Fibroblast of mammary gland (primary cell): ENCODE results near the gene CLOCK.
A peak's percentile ranks its signal among the peaks of the same experiment; 100 is the strongest.

Source experiments
- DNase-seq: peaks from one replicate; pipeline ENCODE4 v3.0.0-alpha.2; 2010; ENCODE audit warnings: low read depth
- H3K4me3 ChIP-seq: 2 replicates; pipeline ENCODE4 v1.5.1; 2011; ENCODE audit warnings: low read depth, mild to moderate bottlenecking, low read length, moderate library complexity; ENCODE audit not compliant: control insufficient read depth
- CTCF ChIP-seq: conservative IDR thresholded peaks from 2 replicates; pipeline ENCODE4 v1.5.1; 2011; ENCODE audit warnings: low read depth, low read length, inconsistent platforms; ENCODE audit not compliant: control insufficient read depth, insufficient read depth

Gene CLOCK

GRCh38 chr4:55445921-55446577, 100.7 kb downstream of the CLOCK start:
- DNase-seq = peak; percentile 83
- peak; percentile 44 for TF ChIP-seq CTCF
- H3K4me3 ChIP-seq = no peak overlapping the region

DNA sequence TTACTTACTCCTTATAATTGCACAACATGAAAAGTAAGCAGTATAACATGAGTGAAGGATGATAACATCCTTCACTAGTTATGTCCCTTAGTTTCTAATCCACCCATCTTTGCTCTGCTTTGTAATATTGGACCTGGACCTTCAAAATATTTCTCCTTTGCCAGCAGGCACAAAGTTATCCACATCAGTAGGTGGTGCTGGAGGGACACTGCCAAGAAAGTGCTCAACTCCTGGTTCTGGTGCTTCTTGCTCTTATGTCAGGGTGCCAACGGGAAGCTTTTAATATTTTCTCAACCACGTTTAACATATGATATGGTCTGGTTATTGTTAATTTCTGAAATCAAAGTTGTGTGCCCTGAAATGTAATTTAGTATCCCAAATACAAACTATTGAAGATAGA, 101.9 kb downstream of the CLOCK start:
- peak; percentile 49 for TF ChIP-seq CTCF
- DNase-seq = peak; percentile 61
- no peak overlapping the region for H3K4me3 ChIP-seq

DNA sequence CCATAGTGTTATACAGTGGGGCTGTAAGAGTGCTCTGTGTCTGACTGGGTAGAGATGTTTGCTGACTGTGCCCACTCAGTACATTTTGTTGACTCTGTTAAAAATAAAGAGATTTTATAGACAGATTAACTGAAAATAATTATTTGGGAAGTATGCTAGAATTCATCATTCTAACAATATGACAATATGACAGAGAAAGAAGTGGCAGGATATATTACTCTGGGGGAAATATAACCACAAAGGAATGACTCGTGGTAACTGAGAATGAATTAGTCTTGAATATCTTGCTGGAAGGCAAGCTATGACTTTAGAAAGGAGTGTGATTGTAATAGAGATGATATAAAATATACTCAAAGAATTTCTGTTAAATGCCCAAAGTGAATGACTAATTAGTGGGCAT, 104.2 kb downstream of the CLOCK start:
- no peak overlapping the region for H3K4me3 ChIP-seq
- DNase-seq = no peak
- no peak for TF ChIP-seq CTCF

DNA sequence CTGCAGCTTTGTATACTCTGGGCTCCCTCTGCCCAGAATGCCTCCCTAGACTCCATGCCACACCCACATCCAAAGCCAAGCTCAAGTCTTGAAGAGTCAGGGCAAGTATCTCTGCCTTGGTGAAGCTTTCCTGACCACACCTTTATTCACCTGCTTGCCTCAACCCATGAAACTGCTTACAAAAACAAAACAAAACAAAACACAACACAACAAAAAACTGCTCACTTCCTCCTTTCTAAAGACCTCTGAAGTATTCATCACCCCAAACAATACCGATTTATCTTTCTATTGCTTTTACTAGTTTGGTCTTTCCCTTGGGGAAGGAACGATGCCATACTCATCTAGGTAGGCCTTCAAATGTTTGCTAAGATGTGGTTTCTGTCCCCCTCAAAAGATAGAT, 105.9 kb downstream of the CLOCK start:
- TF ChIP-seq CTCF = no peak
- H3K4me3 ChIP-seq = no peak overlapping the region
- DNase-seq = no peak

- H3K4me3 ChIP-seq = no peak overlapping the region
- no peak for TF ChIP-seq CTCF
- no peak for DNase-seq
These were observed 107.7 kb downstream of the CLOCK start for GRCh38 chr4:55439023-55439422.

DNA sequence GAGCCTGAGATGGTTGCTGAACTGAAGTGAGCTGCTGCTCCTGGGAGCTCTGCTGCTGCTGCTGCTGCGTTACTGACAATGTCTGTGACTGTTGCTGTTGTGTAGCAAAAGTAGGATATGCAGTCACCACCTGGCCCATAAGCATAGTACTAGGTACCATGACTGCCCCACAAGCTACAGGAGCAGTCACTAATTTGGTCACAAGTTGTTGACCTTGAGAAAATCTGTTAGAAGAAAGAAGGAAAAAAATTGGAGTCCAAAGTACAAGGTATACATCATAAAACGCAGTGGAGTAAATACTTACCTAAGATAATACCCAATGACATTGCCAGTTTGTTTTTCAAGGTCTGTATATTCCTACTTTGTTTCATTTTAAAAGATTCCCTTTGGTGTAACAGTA, 108.4 kb downstream of the CLOCK start:
- no peak overlapping the region for H3K4me3 ChIP-seq
- DNase-seq = no peak
- no peak for TF ChIP-seq CTCF

DNA sequence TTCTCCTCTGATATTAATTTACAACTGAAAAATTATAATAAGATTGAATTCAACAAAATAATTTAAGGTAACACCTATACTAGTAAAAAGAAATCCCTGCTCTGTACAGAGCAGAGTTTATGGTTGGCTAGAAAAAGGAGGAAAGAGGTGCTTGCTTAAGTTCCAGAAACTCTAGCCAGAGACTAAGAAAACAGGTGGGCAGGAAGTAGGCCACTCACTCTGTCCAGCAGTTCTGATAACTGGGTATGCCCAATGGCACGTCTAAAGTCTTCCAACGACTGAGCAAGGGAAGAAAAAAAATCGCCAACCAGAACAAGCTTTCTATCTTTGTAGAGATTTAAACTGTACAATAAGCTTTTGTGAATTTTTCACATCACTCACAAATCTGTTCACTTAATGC, 108.9 kb downstream of the CLOCK start:
- no peak overlapping the region for H3K4me3 ChIP-seq
- no peak for DNase-seq
- no peak for TF ChIP-seq CTCF
